ENCODE measurements around the gene CHST2. TPM values are rescaled to one million over a fixed set of nuclear protein-coding genes. Genes with fewer than 3 reads are reported as not detected.

Gene CHST2
- total RNA-seq, 1 experiment from 2014 or later, result 17.3 TPM

GRCh38 chr3:143118630-143119008 lies 952 bp upstream of the CHST2 start (continued):
- no peak for TF ChIP-seq STAT6 (CRISPR knock-in tag; conservative IDR thresholded peaks at IDR 0.05; ENCODE audit: low read depth)
- TF ChIP-seq ARID4B (CRISPR knock-in tag; IDR thresholded peaks at IDR 0.05; ENCODE audit: borderline replicate concordance), result no peak
- TF ChIP-seq CREB1 (CRISPR knock-in tag; IDR thresholded peaks at IDR 0.05), result no peak
- no peak for TF ChIP-seq ZNF396 (CRISPR knock-in tag; IDR thresholded peaks at IDR 0.05; ENCODE audit: borderline replicate concordance)
- no peak for TF ChIP-seq NFE2L1 (CRISPR knock-in tag; IDR thresholded peaks at IDR 0.05)
- no peak for TF ChIP-seq MXD4 (CRISPR knock-in tag; IDR thresholded peaks at IDR 0.05; ENCODE audit: borderline replicate concordance)
- no peak for TF ChIP-seq MAX (CRISPR knock-in tag; IDR thresholded peaks at IDR 0.05)

GRCh38 chr3:143119974-143120715 lies 574 bp downstream of the CHST2 start:
- Mint-ChIP-seq H3K4me3 (peak overlapping the region; percentile 81), H3K9me3 (no peaks in the 10 kb centered on the region), H3K27ac (no peak overlapping the region), H3K36me3 (peaks cover 4% of the 10 kb centered on the region), H3K4me1 (peaks cover 35% of the 10 kb centered on the region), H3K27me3 (ENCODE audit: low read depth) (peaks cover 22% of the 10 kb centered on the region)
- peak; percentile 8 for ATAC-seq
- CTCF ChIA-PET, result interaction anchor here (1.0 to 1.7 kb wide), 3 partner anchors 21 to 555 kb away, joined by 3 to 6 read pairs (median 4); no protein-coding TSS in a partner anchor
- POLR2A ChIA-PET, result no interaction called here
- DNase-seq (ENCODE audit: low spot score), result peak; percentile 57
- TF ChIP-seq ARID4B (CRISPR knock-in tag; IDR thresholded peaks at IDR 0.05; ENCODE audit: borderline replicate concordance) (peak; percentile 39; the same call in 1 of the 2 replicates), ZNF317 (CRISPR knock-in tag; IDR thresholded peaks at IDR 0.05; ENCODE audit: borderline replicate concordance, low read depth) (no peak), HMGXB4 (CRISPR knock-in tag; IDR thresholded peaks at IDR 0.05) (peak; percentile 84), GABPB1 (CRISPR knock-in tag; IDR thresholded peaks at IDR 0.05) (no peak), ZBTB43 (CRISPR knock-in tag; IDR thresholded peaks at IDR 0.05) (peak; percentile 69; the same call in 1 of the 2 replicates), ZNF512 (CRISPR knock-in tag; IDR thresholded peaks at IDR 0.05; ENCODE audit: borderline replicate concordance) (no peak)
- TF ChIP-seq, protein P1, sequence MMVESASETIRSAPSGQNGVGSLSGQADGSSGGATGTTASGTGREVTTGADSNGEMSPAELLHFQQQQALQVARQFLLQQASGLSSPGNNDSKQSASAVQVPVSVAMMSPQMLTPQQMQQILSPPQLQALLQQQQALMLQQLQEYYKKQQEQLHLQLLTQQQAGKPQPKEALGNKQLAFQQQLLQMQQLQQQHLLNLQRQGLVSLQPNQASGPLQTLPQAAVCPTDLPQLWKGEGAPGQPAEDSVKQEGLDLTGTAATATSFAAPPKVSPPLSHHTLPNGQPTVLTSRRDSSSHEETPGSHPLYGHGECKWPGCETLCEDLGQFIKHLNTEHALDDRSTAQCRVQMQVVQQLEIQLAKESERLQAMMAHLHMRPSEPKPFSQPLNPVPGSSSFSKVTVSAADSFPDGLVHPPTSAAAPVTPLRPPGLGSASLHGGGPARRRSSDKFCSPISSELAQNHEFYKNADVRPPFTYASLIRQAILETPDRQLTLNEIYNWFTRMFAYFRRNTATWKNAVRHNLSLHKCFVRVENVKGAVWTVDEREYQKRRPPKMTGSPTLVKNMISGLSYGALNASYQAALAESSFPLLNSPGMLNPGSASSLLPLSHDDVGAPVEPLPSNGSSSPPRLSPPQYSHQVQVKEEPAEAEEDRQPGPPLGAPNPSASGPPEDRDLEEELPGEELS (CRISPR knock-in tag; IDR thresholded peaks at IDR 0.05), result peak; percentile 44; the same call in 1 of the 2 replicates

Measured in WTC11 (cell line).